DMS153 treated with DMSO at 0.1 percent for 48 hours (cell line): Measurements from ENCODE around the gene CCT6A.
"Not testable (repeated sequence)": the region's sequence is repeated elsewhere in the genome, so short reads cannot be mapped to it uniquely, and the experiment has no call there.

Source experiments
- DNase-seq: peaks from one replicate; lab custom pipeline; 2025; ENCODE audit not compliant: unreplicated experiment; lab: John Stamatoyannopoulos, UW

The CCT6A gene

GRCh38 chr7:56097700-56098099, 46.1 kb downstream of the CCT6A start:
- no peak for DNase-seq

GRCh38 chr7:56098187-56099008, 46.8 kb downstream of the CCT6A start:
- not testable (repeated sequence) for DNase-seq

DNA sequence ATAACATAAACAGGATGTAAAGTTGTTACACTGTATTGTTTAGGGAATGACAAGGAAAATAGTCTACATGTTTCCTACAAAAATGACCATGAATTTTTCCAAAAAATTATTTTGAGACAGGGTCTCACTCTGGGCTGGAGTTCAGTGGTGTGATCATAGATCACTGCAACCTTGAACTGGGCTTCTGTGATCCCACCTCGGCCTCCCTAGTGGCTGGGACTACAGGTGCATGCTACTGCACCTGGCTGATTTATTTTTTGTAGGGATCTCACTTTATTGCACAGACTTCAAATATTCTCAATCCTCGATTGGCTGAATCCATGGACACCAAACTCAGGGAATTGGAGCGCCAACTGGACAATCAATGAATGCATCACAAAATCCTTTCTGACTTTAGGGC, 48.1 kb downstream of the CCT6A start:
- DNase-seq = no peak

DNA sequence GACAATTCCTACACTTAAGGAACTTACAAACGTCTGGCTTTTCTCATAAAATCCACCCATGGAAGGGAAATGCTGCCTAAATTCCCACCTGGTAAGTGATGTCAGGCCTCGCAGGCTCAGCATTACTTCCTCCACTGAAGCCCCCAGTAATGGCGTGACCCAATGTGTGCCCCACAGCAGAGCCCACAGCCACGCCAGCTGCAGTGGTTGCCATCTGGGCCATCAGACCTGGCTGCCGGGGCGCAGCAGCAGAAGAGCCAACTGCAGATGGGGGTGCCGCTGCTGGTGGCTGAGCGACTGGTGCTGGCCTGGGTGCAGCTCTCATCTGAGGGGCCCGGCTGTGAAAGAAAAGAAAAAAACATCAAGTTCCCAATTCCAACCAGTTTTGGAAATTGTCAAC, 52.6 kb downstream of the CCT6A start:
- not testable (repeated sequence) for DNase-seq

DNA sequence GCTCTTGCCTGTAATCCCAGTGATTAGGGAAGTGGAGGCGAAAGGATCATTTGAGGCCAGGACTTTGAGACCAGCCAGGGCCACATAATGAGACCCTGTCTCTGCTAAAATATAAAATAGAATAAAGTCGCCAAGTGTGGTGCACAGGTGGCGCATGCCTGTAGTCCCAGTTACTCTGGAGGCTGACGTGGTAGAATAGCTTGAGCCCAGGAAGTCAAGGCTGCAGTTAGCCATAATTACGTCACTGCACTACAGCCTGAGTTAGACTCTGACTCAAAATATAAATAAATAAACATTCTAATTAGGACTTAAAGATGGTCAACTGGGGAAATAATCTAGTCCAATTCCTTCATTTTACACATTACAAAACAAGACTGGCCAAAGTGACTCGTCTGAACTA, 53.9 kb downstream of the CCT6A start:
- peak; percentile 1 for DNase-seq

- DNase-seq = peak; percentile 95
Measured at GRCh38 chr7:56106108-56107073, 54.8 kb downstream of the CCT6A start, which contains the start of gene CHCHD2. Gene CHCHD2 (minus strand): TSS chr7:56106476. CDS start chr7:56106413, 63 bp downstream.

GRCh38 chr7:56107954-56108258, 56.3 kb downstream of the CCT6A start:
- DNase-seq = no peak

GRCh38 chr7:56110611-56111010, 59.0 kb downstream of the CCT6A start:
- DNase-seq = no peak

DNA sequence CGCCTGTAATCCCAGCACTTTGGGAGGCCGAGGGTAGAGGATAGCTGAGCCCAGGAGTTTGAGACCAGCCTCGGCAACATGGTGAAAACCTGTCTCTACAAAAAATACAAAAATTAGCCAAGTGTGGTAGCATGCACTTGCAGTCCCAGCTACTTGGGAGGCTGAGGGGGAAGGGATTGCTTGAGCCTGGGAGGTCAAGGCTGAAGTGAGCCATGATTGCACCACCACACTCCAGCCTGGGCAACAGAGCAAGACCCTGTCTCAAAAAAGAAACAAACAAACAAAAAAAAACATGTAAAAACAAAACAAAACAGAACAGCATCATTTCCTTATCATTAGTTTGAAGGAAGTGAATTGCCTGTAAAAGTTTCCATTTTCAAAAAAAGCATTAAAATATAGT, 60.7 kb downstream of the CCT6A start:
- not testable (repeated sequence) for DNase-seq
